ENCODE results near the gene FNIP1.

DNA sequence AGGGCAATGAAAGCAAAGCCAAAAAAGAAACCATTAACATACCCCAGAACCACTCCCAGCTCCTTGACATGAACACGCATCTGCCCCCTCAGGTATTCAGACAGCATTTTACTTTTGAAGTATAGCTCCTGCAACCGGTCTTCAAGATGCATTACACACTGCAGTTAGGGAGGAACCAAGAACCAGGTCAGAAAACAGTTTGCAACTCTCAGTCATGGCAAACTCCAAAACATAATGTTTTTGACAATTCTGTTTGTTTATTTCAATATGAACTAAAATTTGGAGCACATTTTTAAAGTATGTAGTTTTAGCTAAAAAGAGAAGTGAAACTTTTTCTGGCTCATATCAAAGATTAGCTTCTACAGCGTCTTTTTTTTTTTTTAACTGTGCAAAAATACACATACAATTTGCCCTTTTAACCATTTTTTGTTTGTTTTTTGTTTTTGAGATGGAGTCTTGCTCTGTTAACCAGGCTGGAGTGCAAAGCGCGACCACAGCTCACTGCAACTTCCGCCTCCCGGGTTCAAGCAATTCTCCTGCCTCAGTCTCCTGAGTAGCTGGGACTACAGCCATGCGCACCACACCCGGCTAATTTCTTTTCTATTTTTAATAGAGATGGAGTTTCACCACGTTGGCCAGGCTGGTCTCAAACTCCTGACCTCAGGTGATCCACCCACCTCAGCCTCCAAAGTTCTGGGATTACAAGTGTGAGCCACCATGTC lies 149.6 kb downstream of the FNIP1 start:
- TF ChIP-seq POLR2AphosphoS5 (IDR thresholded peaks at IDR 0.05; ENCODE audit: low read depth, low read length): no peak
- no peak for TF ChIP-seq POLR2A (IDR thresholded peaks at IDR 0.05; ENCODE audit: low read depth, low read length)
